HG03442 (cell line): ENCODE data around the gene CRISPLD2.
"Not testable (repeated sequence)": the region's sequence is repeated elsewhere in the genome, so short reads cannot be mapped to it uniquely, and the experiment has no call there.

Source experiments
- ATAC-seq: cut with Tn5 transposase; IDR thresholded peaks from one replicate; pipeline ENCODE4 v1.9.1; 2021; ENCODE audit warnings: mild to moderate bottlenecking, moderate library complexity; ENCODE audit not compliant: unreplicated experiment

The CRISPLD2 gene

DNA sequence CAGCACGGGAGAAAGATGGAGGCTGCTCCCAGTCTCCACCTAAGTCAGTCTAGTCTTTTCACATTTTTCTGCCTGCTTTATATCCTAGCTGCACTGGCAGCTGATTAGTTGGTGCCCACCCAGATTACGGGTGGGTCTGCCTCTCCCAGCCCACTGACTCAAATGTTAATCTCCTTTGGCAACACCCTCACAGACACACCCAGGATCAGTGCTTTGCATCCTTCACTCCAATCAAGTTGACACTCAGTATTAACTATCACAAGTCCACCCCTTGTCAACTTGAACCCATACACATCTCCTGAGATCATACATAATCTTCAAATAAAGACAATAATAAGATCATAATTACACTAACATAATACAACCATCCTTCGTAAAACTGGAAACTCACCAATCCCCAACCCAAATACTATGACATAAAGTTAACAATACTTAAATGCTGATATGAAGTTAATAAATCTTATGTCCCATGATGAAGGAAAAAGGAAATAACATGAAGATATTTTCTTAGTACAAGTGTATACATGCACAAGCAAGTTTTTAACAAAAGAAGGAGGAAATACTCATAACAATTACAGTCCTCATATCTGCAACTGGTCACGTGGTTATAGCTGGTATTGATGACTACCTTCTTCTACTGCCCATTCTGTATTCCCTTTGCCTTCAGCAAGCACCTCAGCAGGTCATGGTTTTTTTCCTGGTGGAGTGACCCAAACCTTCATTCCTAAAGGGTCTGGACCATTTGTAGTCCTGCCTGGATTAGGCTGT, 35.8 kb downstream of the CRISPLD2 start:
- ATAC-seq, result not testable (repeated sequence)

DNA sequence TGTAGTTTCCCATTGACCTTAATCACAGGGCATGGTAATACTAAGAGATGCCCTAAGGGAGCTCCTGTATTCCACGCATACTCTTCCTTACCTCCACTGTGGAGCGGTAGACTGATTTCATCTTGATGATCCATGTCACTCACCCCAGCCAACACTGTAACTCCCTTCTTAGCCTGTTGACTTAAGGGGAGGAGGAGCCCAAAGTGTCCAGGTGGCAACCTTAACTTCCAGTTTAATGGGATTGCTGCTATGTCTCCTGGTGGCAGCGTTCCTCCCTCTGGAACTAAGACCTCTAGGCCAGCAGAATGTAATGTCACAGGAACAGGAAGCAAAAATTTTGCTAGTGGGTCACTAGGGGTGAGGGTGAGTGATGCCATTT, 36.4 kb downstream of the CRISPLD2 start:
- ATAC-seq, result not testable (repeated sequence)

DNA sequence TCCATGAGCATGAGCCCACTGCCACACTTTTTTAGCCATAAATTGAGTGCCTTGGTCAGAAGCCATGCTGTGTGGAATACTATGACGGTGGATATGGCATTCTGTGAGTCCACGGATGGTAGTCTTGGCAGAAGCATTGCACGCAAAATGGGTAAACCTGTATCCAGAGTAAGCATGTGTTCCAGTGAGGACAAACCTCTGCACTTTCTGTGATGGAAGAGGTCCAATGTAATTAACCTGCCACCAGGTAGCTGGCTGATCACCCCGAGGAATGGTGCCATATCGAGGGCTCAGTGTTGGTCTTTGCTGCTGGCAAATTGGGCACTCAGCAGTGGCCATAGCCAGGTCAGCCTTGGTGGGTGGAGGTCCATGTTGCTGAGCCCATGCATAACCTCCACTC, 37.0 kb downstream of the CRISPLD2 start:
- not testable (repeated sequence) for ATAC-seq

DNA sequence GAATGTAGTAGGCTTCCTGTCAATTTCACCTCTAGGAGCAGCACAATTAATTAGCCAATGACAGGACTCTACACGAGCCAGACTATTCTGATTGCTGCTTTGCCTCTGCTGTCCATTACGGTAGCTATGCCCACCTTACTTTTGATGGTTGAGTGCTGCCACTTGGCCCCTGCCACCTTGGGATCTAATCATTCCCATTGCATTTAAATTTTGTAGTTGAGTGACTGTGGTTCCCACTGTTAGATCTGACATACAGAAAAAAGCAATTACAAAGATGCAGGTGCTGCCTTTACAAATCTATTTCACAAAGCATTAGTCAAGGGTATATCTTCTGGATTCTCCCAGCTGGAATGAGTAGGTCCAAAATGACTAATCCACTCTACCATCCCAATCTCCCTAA, 39.9 kb downstream of the CRISPLD2 start:
- ATAC-seq, result no peak

DNA sequence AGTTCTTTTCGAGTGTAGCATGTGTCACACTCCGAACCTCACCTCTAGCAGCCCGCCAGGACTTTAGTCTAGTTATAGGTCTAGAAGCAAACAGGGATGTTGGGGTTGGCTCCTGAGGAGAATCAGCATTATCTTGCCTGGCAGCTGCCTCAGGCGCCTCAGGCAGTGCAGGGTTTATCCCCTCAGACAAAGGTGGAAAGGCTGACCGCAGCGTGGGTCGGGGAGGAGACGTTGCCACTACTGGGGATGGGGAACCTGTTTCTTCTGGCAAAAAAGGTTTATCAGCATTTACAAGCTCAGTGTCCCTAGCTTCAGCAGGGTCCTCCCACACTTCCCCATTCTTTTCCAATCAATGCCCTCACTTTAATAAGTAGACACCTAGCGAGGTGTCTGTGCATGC, 40.6 kb downstream of the CRISPLD2 start:
- no peak for ATAC-seq

DNA sequence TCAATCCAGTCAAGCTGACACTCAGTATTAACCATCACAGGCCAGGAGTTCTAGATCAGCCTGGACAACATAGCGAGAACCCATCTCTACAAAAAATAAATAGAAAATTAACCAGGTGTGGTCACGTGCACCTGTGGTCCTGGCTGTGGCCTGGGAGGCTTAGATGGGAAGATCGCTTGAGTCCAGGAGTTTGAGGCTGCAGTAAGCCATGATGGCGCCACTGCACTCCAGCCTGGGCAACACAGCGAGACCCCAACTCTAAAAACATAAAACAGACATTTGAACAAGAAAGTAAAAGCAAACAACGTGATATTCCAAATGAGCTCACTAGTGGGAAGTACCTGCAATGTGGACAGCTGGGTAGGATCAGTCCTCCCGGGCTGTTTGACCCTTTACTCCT, 41.9 kb downstream of the CRISPLD2 start:
- ATAC-seq, result no peak

DNA sequence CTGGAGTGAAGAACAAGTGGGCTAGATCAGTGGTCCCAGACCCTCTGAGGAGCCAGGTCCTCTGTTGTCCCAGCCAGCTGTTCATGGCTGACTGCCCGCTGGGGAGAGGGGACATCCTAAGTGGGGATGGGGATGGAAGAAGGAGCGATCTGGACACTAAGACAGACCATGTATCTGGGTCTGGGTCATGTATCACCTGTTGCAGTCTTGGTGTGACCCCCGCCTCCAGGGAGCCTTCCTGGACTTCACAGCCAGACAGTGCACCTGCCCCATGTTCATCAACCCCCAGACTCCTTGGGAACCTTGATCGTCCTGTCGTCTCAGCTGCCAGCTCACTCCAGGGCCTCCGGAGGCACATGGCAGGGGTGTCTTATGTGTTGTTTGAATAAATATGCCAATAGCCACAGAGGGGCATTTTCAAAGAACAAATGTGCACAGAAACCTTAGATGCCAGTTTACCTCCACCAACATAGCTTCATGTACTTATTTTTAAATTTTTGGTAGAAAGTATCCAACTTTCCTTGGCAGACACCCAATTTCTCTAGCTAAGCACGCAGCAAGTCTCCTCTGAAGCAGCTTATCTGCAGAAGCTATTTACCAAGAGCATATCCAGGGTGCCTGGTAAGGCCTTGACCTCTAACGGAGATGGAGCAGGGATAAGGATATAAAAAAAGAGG, 43.2 kb downstream of the CRISPLD2 start:
- no peak for ATAC-seq

DNA sequence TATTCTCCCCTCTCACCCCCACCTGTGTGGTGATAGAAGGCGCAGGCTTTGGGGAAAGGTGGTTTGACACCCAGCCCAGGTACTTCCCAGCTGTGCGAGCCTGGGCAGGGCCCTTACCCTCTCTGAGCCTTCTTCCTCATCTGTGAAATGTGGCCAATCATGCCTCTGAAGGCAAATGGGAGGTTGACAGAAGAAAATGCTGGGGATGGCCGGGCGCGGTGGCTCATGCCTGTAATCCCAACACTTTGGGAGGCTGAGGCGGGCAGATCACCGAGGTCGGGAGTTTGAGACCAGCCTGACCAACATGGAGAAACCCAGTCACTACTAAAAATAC, 43.7 kb downstream of the CRISPLD2 start:
- no peak for ATAC-seq

DNA sequence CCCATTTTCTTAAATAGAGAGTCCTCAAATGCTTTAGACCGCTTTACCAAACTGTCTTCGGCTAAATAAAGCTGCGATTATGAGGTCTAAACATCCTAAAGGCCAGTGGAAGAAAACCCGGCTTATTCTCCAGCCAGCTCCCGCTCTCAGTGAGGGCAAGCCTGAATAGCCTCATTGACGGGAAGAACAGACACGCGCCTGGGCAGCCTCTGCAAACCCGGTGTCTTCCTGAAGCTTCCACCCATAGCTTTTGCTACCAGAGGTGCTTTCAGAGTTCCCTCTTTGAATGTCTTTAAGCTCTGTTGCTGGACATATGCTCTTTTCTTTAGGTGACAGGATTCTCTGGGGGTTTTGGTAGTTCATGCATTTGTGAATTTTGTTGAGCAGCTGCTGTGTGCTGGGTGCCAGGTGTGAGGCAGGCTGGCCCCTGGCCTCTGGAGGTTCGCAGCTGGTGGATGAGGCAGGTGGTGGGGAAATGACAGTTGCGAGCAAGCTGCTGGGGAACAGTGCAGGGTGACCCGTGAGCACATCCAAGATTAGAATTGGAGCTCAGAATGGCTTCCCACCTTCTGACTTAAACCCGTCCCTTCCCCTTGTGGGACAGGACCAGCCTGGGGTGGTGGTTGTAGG, 44.7 kb downstream of the CRISPLD2 start:
- ATAC-seq, result no peak

DNA sequence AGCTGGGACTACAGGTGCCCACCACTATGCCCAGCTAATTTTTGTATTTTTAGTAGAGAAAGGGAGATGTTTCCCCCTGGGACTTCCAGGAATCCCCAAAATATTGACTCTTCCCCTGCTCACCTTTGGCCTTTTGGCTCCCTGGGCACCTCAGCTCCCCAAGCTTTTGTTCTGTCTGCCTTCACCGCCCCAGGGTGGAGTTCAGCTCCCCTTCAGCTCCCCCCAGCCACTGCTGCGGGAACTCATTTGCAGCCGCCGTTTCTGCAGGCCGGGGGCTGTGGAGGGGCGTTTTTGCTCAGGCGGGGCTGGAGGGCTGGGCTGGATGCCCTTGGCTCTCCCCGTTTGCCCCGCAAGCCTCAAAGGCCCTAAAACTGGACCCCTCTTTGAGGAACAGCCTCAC, 47.9 kb downstream of the CRISPLD2 start:
- no peak for ATAC-seq

DNA sequence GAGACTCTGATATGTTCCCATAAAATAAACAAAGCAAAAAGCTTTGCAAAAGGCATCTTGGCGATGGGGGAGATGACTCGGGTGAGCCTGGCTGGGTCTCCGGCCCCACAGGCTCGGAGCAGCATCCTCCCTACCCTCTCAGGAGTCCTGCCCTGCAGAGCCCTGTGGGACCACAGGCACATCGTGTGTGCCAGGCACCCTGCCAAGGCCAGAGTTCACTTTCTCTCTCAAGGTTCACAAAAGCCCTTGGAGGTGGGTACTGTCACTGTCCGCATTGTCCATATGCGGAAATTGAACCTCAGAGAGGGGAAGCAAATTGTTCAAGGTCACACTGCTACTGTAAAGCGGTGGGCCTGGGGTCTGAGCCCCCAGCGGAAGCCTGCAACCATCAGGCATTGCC, 48.5 kb downstream of the CRISPLD2 start:
- no peak for ATAC-seq

DNA sequence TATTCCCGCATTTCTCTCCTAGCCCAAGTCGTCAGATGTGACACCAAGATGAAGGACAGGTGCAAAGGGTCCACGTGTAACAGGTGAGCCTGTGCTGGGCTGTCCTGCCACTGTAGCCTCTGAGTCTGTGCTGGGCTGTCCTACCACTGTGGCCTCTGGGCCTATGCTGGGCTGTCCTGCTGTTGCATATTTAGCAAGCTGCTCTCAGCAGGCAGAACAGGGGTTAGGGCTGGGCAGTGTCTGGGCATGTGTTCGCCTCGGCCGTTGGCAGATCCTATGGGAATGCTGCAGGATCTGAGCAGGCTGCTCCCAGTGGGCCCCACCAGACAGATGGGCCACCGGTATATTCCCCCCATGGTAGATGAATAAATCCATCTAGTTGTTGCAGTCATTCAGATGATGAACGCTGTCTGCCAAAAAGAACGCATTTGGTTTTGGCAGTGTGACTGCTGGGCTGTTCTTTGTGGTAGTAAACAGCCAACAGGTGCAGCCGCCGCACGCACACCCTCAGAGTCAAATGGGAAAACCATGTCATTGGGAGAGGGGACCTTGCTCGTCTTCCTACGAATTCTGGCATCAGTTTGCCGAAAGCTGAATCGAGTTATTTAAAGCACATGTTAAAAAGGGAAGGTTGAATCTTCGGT, 49.2 kb downstream of the CRISPLD2 start:
- no peak for ATAC-seq

DNA sequence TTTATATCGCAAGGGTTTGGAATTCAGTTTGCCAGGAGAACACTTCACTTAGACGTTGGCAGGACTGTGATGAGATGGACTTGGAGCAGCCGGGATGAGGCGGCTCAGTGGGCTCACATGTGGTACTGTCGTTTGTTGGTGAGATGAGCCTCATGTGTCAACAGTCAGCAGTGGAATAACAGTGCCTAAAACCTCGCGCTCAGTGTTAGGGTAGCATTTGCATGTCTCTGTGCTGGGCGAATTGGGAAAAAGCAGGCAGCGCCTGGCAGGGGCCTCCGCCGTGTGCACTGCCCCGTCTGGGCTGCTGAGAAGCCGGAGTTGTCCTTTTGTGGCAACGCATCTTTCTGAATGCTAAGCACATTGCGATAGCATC, 49.7 kb downstream of the CRISPLD2 start:
- no peak for ATAC-seq

DNA sequence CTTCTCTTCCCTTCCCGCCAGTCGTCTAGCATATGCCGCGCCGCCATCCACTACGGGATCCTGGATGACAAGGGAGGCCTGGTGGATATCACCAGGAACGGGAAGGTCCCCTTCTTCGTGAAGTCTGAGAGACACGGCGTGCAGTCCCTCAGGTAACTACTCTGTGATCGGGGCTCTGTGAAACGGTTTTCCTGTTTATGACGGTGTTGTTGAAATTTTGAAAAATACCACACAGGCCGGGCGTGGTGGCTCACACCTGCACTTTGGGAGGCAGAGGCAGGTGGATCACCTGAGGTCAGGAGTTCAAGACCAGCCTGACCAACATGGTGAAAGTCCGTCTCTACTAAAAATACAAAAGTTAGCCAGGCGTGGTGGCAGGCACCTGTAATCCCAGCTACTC, 53.2 kb downstream of the CRISPLD2 start:
- not testable (repeated sequence) for ATAC-seq

DNA sequence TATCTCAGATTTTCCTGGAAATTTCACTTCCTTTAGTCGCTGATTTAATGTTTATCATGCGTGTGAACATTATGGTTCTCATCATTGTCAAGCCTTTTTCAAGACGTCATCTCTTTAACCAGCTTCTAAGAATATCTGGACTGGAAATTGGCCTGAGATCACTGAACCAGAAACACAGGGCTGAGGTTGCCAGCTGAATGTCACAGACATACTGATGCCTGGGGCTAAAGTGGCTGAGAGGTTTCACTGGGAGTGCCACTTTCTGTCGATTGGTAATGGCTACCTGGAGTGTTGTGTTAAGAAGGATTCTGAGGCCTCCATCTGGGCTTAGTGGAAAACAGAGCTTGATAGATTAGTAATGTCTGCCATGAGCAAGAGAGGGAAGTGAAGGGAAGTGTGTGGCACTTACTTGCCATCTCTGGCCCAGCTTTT, 54.2 kb downstream of the CRISPLD2 start:
- no peak for ATAC-seq

DNA sequence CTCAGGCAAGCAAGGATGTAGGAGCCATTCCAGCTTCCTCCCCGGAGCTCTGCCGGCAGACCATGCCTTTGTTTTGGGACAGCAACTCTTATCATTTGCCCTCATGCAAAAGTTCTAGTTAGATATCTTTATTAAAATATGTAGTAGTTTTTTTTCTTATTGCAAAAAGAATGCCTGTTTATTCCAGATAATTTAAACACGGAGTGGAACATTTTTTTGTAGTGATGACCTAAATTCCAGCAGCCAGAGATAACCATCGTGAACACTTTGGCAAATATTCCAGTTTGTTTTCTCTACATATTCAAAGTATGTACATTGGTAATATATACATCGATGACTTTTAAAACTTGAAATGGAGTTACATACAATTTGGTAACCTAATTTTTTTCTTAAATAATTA, 54.8 kb downstream of the CRISPLD2 start:
- ATAC-seq, result no peak

DNA sequence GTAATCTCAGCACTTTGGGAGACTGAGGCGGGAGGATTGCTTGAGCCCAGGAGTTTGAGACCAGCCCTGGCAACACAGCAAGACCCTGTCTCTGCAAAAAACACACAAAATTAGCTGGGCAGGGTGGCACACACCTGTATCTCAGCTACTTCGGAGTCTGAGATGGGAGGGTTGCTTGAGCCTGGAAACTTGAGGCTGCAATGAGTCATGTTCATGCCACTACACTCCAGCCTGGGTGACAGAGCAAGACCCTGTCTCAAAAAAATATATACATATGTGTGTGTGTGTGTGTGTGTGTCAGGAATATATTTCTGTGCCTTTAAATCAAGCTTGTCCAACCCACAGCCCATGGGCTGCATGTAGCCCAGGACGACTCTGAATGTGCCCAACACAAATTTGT, 55.2 kb downstream of the CRISPLD2 start:
- no peak for ATAC-seq

DNA sequence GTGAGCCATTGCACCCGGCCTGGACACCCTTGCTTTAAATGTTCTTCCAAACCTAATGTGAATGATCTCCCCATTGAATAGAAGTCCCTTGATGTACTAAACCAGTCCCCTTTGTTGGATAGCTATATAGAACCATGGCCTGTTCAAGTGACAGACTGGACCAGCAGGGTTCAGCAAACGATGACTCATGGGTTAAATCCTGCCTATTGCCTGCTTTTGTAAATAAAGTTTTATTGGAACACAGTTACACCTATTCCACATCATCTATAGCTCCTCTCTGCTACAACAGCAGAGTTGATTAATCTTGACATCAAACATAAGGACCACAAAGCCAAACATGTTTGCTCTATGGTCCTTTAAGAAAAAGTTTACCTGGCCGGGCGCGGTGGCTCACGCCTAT, 56.1 kb downstream of the CRISPLD2 start:
- ATAC-seq, result no peak

DNA sequence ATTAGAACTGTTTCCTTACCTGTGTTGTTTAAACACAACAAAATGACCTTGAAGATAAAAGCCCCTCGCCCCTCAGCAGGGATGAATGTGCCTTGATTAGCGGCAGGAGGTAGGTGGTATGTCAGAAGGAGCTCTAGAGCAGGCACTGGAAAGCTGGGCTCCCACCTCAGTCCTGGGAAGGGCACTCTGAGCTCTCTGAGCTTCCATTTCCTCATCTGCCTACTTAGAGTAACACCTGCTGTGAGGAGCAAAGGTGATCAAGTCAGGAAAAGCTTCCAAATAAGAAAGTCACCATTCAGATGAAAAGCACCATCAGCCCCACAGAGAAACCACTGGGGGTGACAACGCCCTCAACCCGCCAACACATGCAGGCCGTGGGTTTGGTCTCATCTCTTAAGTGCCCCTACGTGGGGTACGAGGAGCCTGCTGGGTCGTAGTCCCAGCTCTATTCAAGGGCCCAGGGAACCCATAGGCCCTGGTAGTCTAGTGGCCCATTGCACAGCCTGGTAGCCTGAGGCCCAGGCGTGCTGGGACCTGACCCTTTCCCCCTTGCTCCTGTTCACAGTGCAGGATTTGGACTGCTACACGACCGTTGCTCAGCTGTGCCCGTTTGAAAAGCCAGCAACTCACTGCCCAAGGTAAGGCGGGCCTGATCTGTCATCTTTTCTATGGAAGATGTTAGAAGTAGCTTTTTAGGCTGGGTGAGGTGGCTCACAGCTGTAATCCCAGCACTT, 57.3 kb downstream of the CRISPLD2 start:
- ATAC-seq, result no peak

DNA sequence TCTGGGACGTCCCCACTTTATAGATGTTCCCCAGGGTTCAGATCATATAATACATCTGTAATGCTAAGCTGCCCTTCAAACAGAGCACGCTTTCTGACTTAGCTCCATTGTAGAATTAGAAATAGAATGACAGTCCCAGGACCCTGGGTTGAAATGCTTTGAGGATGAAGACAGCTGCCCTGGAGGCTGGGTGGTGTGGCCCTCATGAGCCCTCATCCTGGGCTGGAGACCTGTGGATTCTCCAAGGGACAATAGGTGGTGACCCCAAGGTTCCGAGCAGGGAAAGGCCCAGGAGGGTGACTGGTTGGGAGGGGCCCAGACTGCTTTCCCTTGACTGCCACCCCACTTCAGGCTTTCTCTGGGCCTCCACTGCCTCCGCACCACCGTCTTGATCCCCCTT, 59.0 kb downstream of the CRISPLD2 start:
- ATAC-seq, result no peak
